ENCODE data around the gene RNF167.
"Not testable (repeated sequence)": the region's sequence is repeated elsewhere in the genome, so short reads cannot be mapped to it uniquely, and the experiment has no call there.

The RNF167 gene

DNA sequence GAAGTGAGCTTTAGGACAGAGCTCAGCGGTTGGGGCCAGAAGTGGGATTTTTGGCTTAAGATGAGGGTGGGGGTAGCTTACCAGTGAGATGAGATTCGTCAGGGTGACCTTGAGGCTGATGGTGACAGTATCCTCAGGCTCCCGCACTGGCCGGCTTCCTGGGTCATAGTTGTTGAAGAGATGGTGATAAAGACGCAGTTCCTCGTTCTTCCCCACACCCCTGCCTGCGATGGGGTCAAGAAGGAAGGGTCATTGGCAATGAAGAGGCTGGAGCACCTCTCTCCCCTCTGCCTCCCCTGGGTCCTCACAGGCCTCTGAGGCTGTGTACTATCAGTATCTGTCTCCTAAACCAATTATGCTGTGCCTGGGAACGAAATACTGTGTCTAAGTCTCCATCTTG, 37.5 kb upstream of the RNF167 start:
- DNase-seq (ENCODE audit: low read depth in 3 of 3): no peak

DNA sequence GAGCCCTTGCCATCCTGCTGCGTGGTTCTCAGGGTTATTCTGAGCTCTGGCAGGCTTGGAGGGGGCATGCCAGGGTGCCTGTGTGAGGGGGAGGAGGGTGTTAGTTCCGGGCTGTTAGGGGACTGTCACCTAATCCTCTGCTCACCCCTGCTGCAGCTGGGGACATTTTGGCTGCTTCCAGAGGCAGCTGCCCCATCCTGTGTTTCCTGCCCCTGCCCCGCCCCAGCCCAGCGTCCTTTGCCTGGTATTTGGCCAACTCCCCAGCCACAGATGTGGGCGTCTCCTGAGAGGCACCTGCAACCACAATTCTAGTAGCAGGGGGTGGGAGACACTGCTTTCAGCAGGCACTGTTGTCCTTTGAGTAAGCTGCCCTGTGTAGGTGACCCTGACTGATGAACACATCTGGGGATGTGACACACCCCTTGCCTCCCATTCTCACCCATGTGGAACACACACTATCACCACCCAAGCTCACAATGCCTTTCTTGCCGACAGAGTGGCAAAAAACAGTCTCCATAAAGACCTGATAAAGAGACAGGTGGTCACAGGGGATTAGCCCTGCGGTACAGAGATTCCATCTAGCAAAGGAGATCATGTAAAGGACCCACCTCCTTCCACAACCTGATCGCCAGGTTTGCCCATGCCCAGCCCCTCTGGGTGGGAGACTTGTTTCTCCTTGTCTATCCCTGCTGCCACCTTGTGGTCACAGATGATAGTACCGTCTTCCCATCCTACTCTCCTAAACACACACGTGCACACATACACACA, 36.8 kb upstream of the RNF167 start, which contains the start of gene CHRNE:
TSS of gene CHRNE (minus strand) at position 48 of the 768 bp plus-strand sequence. CDS start at position 13, 35 bp downstream.
- DNase-seq (ENCODE audit: low read depth in 3 of 3): peak; percentile 42 to 68 (median 67)

DNA sequence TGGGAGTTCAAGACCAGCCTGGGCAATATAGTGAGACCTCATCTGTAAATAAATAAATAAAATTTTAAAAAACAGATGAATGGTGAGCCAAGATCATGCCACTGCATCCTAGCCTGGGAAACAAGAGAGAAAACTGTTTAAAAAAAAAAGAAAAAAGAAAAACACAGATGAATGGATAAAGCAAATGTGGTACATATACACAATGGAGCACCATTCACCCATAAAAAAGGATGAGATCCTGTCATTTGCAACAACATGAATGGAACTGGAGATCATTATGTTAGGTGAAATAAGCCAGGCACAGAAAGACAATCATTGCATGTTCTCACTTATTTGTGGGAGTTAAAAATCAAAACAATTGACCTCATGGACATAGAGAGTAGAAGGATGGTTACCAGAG, 33.4 kb upstream of the RNF167 start:
- not testable (repeated sequence) for DNase-seq (ENCODE audit: low read depth in 3 of 3)

DNA sequence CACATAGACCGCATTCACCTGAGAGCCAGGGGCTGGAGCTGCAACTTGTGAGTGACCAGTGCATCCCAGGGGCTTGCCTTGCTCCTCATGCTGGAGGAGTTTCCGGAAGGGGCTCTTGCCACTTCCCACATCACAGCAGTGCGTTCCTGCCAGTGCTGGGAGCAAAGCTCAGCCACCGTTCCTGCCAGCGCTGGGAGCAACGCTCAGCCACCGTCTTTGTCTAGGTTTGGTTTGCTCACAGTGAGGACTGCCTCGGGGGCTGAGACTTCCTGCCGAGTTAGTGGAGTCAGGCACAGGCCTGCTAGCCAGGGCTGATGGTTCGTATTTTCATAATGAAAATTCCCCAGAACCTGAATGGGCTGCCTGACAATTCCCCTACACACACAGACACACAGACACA, 31.8 kb upstream of the RNF167 start:
- no peak for DNase-seq (ENCODE audit: low read depth in 3 of 3)

DNA sequence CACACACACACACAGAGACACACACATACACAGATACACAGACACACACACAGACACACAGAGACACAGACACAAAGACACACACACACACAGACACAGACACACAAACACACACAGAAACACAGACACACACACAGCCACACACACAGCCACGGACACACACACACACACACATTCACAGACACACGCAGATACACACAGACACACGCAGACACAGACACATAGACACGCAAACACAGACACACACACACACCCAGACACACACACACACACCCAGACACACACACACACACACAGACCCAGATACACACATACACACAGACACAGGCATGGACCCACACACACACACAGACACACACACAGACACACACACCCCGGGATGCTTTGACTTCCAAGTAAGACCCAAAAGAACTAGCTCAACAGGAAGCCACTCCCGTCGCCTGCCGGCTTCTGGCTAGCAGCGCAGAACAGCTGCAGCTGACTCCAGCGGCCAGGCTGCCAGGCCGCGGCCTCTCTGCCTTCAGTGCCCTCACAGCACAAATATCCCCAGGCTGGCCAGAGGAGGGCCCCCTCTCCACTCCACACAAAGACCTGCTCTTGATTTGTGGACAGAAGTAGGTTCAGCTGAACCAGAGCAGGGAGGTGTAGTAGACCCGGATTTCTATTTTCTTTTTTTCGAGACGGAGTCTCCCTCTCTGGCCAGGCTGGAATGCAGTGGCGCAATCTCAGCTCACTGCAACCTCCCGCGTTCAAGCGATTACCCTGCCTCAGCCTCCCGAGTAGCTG, 31.2 kb upstream of the RNF167 start:
- DNase-seq (ENCODE audit: low read depth in 3 of 3): peak; percentile 37 to 66 (median 50)

DNA sequence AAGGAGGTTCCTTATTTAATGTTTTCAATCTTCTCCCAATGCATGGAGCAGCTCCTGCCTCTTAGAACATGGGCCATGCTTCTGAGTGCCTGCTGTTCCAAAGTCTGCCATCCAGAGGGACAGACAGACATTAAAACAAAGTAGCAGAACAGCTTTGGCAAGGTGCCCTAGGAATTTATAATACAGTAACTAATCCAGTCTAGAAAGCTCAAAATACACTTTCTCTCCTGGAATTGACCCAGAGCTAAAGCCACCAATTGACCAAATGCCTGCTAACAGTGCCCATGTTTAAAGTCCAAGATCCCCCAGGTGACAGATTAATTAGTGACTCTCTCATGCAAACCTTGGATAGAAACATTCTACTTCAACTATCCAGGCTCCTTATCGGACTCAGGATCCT, 26.1 kb upstream of the RNF167 start:
- DNase-seq (ENCODE audit: low read depth in 3 of 3): no peak

DNA sequence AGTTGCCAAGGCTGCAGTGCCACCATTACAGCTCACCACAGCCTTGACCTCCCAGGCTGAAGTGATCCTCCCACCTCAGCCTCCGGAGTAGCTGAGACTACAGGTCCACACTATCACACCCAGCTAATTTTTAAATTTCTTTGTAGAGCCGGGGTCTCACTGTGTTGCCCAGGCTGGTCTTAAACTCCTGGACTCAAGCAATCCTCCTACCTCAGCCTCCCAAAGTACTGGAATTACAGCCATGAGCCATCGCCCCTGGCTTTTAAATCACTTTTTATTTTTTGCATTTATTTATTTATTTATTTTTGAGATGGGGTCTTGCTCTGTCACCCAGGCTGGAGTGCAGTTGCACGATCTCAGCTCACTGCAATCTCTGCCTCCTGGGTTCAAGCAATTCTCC, 25.5 kb upstream of the RNF167 start:
- not testable (repeated sequence) for DNase-seq (ENCODE audit: low read depth in 3 of 3)

GRCh38 chr17:4919511-4920047, 20.5 kb upstream of the RNF167 start:
- DNase-seq (ENCODE audit: low read depth in 3 of 3): no peak

DNA sequence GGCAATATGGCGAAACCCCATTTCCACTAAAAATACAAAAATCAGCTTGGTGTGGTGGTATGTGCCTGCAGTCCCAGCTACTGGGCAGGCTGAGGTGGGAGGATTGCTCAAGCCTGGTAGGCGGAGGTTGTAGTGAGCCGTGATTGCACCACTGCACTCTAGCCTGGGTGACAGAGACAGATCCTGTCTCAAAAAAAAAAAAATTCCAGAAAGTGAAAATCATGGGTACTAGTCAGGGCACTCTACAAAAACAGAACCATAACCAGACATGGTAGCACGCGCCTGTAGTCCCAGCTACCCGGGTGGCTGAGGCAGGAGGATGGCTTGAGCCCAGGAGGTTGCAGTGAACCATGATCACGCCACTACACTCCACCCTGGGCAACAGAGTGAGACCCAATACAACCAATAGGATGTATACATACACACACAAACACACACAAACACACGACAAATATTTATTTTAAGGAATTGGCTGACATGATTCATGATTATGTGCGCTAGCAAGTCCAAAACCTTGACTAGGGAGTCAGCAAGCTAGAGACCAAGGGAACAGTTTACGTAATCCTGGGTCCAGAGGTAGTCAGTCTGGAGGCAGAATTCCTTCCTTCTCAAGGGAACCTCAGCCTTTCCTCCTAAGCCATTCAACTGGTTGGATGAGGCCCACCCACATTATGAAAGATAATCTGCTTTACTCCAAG, 19.6 kb upstream of the RNF167 start:
- DNase-seq (ENCODE audit: low read depth in 3 of 3): no peak

DNA sequence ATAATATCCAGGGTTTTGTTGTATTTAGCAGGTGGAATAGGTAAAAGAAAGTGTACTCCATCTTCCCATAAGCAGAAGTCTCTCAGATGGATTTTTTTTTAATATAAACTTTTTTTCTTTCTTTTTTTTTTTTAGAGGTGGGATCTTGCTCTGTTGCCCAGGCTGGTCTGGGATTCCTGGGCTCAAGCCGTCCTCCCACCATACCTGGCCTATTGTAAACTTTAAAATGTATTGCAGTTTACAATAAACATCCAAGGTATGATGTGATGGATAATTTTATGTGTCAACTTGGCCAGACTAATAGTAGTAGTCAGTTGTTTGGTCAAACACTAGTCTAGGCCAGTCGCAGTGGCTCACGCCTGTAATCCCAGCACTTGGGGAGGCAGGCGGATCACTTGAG, 18.7 kb upstream of the RNF167 start:
- no peak for DNase-seq (ENCODE audit: low read depth in 3 of 3)

GRCh38 chr17:4926577-4927335, 13.3 kb upstream of the RNF167 start:
- DNase-seq (ENCODE audit: low read depth in 3 of 3): not testable (repeated sequence)

DNA sequence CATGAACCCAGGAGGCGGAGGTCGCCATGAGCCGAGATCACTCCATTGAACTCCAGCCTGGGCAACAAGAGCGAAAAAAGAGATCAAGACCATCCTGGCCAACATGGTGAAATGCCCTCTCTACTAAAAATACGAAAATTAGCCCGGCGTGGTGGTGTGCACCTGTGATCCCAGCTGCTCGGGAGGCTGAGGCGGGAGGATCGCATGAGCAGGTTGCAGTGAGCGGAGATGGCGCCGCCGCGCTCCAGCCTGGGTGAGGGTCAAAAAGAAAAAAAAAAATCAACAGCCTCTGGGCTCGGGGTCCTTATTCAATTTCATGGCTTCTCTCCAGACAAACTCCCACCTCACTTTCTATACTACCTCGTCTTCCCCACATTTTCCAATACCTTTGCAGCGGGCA, 11.2 kb upstream of the RNF167 start:
- no peak for DNase-seq (ENCODE audit: low read depth in 3 of 3)

DNA sequence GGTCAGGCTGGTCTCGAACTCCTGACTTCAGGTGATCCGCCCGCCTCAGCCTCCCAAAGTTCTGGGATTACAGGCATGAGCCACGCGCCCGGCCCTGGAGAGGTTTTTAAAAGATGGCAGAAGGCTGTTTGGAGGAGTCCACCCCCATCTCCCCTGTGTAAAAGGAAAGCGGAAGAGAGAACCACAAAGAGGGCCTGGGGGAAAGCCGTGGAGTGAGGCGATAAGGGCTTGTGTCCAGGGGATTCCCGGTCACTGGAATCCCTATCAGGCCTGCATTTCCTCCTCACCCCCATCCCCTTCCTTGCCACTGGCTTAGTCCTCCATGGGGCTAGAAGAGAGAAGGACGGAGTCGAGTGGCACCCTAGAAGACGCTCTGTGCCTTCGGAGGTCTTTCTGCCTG, 8.1 kb upstream of the RNF167 start, which contains the start of gene GP1BA:
TSS of gene GP1BA (plus strand) at position 315 of the 400 bp plus-strand sequence. CDS start 328 bp downstream, outside the sequence.
- no peak for DNase-seq (ENCODE audit: low read depth in 3 of 3)

DNA sequence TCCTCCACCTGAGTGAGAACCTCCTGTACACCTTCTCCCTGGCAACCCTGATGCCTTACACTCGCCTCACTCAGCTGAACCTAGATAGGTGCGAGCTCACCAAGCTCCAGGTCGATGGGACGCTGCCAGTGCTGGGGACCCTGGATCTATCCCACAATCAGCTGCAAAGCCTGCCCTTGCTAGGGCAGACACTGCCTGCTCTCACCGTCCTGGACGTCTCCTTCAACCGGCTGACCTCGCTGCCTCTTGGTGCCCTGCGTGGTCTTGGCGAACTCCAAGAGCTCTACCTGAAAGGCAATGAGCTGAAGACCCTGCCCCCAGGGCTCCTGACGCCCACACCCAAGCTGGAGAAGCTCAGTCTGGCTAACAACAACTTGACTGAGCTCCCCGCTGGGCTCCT, 7.3 kb upstream of the RNF167 start:
- no peak for DNase-seq (ENCODE audit: low read depth in 3 of 3)

GRCh38 chr17:4933646-4934045, 6.4 kb upstream of the RNF167 start:
- no peak for DNase-seq (ENCODE audit: low read depth in 3 of 3)

DNA sequence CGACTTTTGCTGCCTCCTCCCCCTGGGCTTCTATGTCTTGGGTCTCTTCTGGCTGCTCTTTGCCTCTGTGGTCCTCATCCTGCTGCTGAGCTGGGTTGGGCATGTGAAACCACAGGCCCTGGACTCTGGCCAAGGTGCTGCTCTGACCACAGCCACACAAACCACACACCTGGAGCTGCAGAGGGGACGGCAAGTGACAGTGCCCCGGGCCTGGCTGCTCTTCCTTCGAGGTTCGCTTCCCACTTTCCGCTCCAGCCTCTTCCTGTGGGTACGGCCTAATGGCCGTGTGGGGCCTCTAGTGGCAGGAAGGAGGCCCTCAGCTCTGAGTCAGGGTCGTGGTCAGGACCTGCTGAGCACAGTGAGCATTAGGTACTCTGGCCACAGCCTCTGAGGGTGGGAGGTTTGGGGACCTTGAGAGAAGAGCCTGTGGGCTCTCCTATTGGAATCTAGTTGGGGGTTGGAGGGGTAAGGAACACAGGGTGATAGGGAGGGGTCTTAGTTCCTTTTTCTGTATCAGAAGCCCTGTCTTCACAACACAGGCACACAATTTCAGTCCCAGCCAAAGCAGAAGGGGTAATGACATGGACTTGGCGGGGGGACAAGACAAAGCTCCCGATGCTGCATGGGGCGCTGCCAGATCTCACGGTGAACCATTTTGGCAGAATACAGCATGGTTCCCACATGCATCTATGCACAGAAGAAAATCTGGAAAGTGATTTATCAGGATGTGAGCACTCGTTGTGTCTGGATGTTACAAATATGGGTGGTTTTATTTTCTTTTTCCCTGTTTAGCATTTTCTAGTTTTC, 5.7 kb upstream of the RNF167 start:
- no peak for DNase-seq (ENCODE audit: low read depth in 3 of 3)

DNA sequence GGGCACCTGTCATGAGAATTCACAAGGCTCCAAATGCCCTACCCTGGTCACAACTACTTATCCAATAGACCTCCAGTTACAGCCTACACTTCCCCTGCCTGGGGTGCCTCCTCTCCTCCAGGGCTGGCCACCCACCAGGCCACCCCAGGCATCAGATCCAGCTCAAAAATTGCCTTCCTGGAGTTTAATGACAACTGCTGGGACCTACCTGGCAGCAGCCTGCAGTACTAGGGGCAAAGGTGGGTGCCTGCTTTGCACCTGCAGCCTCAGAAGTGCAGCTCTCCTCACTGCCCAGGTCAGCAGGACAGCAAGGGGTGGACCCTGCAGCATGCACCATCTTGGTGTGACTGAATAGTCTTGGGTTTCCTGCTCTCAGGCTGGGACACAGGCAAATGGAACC, 4.4 kb upstream of the RNF167 start:
- DNase-seq (ENCODE audit: low read depth in 3 of 3): no peak

- no peak for DNase-seq (ENCODE audit: low read depth in 3 of 3)
Measured at GRCh38 chr17:4936436-4936835, 3.6 kb upstream of the RNF167 start.

GRCh38 chr17:4937553-4937952, 2.5 kb upstream of the RNF167 start:
- DNase-seq (ENCODE audit: low read depth in 3 of 3): no peak

DNA sequence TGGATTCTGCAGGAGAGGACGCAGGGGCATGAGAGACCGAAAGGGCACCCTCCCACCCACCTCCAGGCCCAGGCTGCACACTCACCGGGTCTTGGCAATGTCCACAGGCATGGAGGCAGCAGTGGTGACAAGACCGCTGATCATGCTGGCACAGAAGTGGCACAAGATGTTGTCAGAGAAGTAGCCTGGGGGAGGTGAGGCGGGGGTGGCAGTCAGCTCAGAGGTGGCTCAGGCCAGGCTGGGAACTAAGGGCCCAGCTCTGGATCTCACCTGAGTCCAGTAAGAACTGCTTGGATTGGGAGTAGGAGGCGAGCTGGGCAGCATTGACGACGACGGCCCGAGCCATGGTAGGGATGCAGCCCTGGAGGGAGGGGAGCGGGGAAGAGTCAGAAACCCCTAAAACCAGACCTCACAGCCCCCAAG, 2.0 kb upstream of the RNF167 start:
- no peak for DNase-seq (ENCODE audit: low read depth in 3 of 3)

Data from stimulated activated CD4-positive, alpha-beta T cell treated with anti-CD3 and anti-CD28 coated beads, TNF-alpha, amount 100 ng/mL, for 24 hours (primary cell).